ENCODE results near the gene TMEM117. TPM values are rescaled to one million over a fixed set of nuclear protein-coding genes. Genes with fewer than 3 reads are reported as not detected.

Gene TMEM117
- total and polyA plus RNA-seq, 7 donors, result 1.9 to 4.7 (median 3.9) TPM

GRCh38 chr12:43914923-43915468 is 79.1 kb downstream of the TMEM117 start:
- DNase-seq (no peak), ATAC-seq (peak in 1 of 4 donors; percentile 38)
- H3K27me3 ChIP-seq (ENCODE audit: insufficient read depth in 3 of 3, low read length in 2 of 3), result no peaks in the 10 kb centered on the region
- no peak for TF ChIP-seq CTCF (IDR thresholded peaks at IDR 0.05)
- no peaks in the 10 kb centered on the region for H3K4me1 ChIP-seq
- no peaks in the 10 kb centered on the region for H3K9me3 ChIP-seq
- no peaks in the 10 kb centered on the region for H3K36me3 ChIP-seq (ENCODE audit: insufficient read depth in 1 of 2, low read depth in 1 of 2)
- no peak overlapping the region for H3K4me3 ChIP-seq
- intact Hi-C loops (cut with DNase I), result no loop called here
- H3K27ac ChIP-seq, result no peak overlapping the region
- WGBS, 3 donors, result 74 to 85% (median 83%) methylated on average over 3 of the region's 3 CpGs

GRCh38 chr12:43917896-43918295 is 82.0 kb downstream of the TMEM117 start:
- H3K9me3 ChIP-seq, result no peaks in the 10 kb centered on the region
- intact Hi-C loops (cut with DNase I), result no loop called here
- H3K36me3 ChIP-seq (ENCODE audit: insufficient read depth in 1 of 2, low read depth in 1 of 2), result no peaks in the 10 kb centered on the region
- no peak for DNase-seq
- H3K4me3 ChIP-seq, result no peak overlapping the region
- no peaks in the 10 kb centered on the region for H3K4me1 ChIP-seq
- no peaks in the 10 kb centered on the region for H3K27me3 ChIP-seq (ENCODE audit: insufficient read depth in 3 of 3, low read length in 2 of 3)
- 71 to 87% (median 85%) methylated on average over 2 of the region's 2 CpGs for WGBS, 3 donors
- no peak for TF ChIP-seq CTCF (IDR thresholded peaks at IDR 0.05)
- no peak overlapping the region for H3K27ac ChIP-seq
- ATAC-seq, result no peak

GRCh38 chr12:43921666-43922337 is 85.9 kb downstream of the TMEM117 start:
- Histone ChIP-seq H3K4me1 (no peaks in the 10 kb centered on the region), H3K9me3 (no peaks in the 10 kb centered on the region), H3K4me3 (no peak overlapping the region), H3K36me3 (ENCODE audit: insufficient read depth in 1 of 2, low read depth in 1 of 2) (peaks cover 0 to 2% of the 10 kb centered on the region in 2 donors), H3K27me3 (ENCODE audit: insufficient read depth in 3 of 3, low read length in 2 of 3) (no peaks in the 10 kb centered on the region), H3K27ac (no peak overlapping the region)
- 83 to 96% (median 84%) methylated on average over 3 of the region's 3 CpGs for WGBS, 3 donors
- DNase-seq (no peak), ATAC-seq (no peak)
- no peak for TF ChIP-seq CTCF (IDR thresholded peaks at IDR 0.05)
- intact Hi-C loops (cut with DNase I), result no loop called here

- peaks cover 0 to under 1% of the 10 kb centered on the region in 2 donors for H3K36me3 ChIP-seq (ENCODE audit: insufficient read depth in 1 of 2, low read depth in 1 of 2)
- H3K9me3 ChIP-seq, result peaks cover 11% of the 10 kb centered on the region
- no peak for TF ChIP-seq CTCF (IDR thresholded peaks at IDR 0.05)
- H3K27me3 ChIP-seq (ENCODE audit: insufficient read depth in 3 of 3, low read length in 2 of 3), result no peaks in the 10 kb centered on the region
- H3K4me1 ChIP-seq, result no peaks in the 10 kb centered on the region
- WGBS, 3 donors, result 63 to 69% (median 67%) methylated on average over 1 of the region's 1 CpG
- no peak for ATAC-seq
- H3K4me3 ChIP-seq, result no peak overlapping the region
- no peak for DNase-seq
- H3K27ac ChIP-seq, result no peak overlapping the region
- intact Hi-C loops (cut with DNase I), result no loop called here
Measured at GRCh38 chr12:43930032-43930431, 94.2 kb downstream of the TMEM117 start.

All from psoas muscle (tissue), 8 donors.